HCT116 (cell line): Measurements from ENCODE around the gene AAK1.

Experiments
- EGR1 ChIP-seq: IDR thresholded peaks from 2 replicates; pipeline ENCODE4 v1.6.1; 2012; ENCODE audit warnings: low read depth
- POLR2A ChIP-seq: IDR thresholded peaks from 2 replicates; pipeline ENCODE4 v1.7.0; 2011; ENCODE audit warnings: borderline replicate concordance; ENCODE audit not compliant: insufficient read depth, insufficient read length; ENCODE audit errors: extremely low read depth
- POLR2AphosphoS5 ChIP-seq: IDR thresholded peaks from 2 replicates; pipeline ENCODE4 v1.6.1; 2011; ENCODE audit warnings: mild to moderate bottlenecking, low read depth, low read length, moderate library complexity
- RAD21 ChIP-seq: IDR thresholded peaks from 2 replicates; pipeline ENCODE4 v1.6.1; 2012; ENCODE audit warnings: low read depth, mild to moderate bottlenecking

- no peak for TF ChIP-seq EGR1
- TF ChIP-seq RAD21: no peak
- TF ChIP-seq POLR2A: no peak
- TF ChIP-seq POLR2AphosphoS5: no peak
Measured at GRCh38 chr2:69456154-69456553, 187.4 kb downstream of the AAK1 start.
